Measurements from ENCODE around the gene DEFB131B.

- TF ChIP-seq CTCF (IDR thresholded peaks at IDR 0.05) (no peak), POLR2AphosphoS5 (IDR thresholded peaks at IDR 0.05; ENCODE audit: insufficient read depth in 1 of 2, low read depth in 1 of 2) (no peak), POLR2A (IDR thresholded peaks at IDR 0.05) (no peak)
Measured at GRCh38 chr11:71931245-71931602, 53.0 kb downstream of the DEFB131B start.
